ENCODE measurements around the gene COL6A5.
"Not testable (repeated sequence)": the region's sequence is repeated elsewhere in the genome, so short reads cannot be mapped to it uniquely, and the experiment has no call there.

The COL6A5 gene

DNA sequence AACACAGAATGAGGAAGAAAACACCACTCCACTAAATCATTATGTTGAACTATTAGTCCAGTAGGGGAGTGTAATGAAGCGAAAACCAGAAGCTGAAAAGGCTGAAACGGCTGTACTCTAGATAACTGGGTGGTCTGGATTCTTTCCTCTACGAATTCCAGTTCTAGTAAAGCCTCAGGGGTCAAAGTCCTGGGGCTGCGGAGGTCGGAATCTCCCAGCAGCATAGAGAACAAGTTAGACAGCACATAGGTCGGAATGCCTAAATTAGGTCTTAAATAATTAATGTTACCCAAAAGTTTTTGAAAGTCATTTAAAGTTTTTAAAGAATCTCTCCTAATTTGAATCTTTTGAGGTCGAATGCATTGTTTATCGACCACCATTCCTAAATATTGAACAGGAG is 102.7 kb downstream of the COL6A5 start:
- not testable (repeated sequence) for DNase-seq

GRCh38 chr3:130456540-130456939 is 111.1 kb downstream of the COL6A5 start:
- DNase-seq, result no peak

DNA sequence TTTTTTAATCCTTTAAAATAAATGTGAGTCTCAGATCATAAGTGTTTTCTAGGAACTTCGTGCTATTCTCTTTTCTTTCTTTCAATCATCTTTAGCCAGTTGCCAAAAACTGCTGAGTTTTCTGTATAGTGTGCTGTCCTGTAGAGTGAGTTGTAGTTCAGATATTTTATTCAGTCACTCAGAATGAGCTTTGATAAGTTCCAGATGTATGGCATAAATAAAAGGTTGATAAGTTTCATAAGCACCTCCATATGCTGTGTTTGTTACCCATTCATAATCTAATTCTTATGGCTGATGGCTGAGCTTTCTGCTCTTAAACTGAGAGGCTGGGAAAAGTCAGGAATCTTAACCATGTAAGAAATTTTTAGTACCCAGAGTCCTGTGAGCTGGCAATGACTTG is 112.2 kb downstream of the COL6A5 start:
- DNase-seq, result no peak

DNA sequence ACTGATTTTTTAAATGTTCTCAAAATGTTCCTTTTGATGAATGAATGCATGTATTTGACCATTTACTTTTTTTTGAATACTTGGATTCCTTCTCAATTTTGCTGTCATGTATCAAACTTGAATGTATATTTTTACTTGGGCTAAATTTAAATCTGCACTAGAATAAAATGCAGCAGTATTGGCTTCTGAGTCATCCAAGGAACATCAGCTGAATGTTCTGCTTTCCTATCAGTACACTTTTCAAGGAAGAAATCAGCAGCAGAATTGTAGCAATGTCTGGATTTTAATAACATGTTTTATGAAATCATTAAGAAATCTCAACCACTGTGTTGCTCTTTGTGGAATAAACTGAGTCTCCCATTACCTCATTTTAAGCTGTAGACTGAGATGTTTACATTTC is 114.5 kb downstream of the COL6A5 start:
- DNase-seq, result no peak

DNA sequence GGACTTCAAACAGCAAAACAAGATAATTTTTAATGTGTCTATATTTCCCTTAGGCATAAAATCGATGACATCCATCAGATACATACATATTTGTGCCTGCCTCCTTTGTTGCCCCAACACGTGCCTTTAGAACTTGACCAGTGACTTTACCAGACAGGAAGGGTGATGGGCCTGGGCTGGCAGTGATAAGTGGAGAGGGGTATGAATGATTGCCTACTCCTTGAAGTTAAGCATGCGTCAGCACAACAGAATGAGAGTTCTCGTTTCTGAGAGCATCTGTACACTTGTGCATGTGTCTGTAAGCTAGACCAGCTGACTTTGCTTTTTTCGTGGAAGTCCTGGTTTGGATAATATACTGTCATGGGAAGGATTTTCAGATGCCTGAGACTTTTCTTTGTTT is 116.6 kb downstream of the COL6A5 start:
- no peak for DNase-seq

- DNase-seq, result no peak
These were observed 117.7 kb downstream of the COL6A5 start for GRCh38 chr3:130463221-130463620.

- DNase-seq, result no peak
These were observed 120.0 kb downstream of the COL6A5 start for GRCh38 chr3:130465521-130465920.

- DNase-seq, result no peak
These were observed 122.8 kb downstream of the COL6A5 start for GRCh38 chr3:130468311-130468710.

- no peak for DNase-seq
These were observed 124.7 kb downstream of the COL6A5 start for GRCh38 chr3:130470126-130470525.

- peak; percentile 3 for DNase-seq
These were observed 127.9 kb downstream of the COL6A5 start for GRCh38 chr3:130473416-130473815.

DNA sequence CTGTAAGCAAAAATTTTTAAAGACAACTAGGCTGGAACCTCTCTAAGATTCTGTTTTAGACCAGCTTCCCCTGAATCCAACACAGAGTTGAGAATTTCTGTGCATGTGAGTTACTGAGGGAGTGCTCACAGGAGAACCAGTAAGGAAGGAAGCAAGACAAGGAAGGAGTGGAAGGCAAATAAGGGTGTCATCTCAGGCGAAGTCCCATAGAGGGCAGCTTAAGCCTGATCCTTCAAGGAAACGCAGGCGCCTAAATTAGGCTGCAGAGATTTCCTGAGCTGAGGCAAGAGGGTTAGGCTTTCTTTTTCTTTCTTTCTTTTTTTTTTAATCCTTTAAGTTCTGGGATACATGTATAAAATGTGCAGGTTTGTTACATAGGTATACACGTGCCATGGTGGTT is 135.3 kb downstream of the COL6A5 start:
- DNase-seq, result peak; percentile 36

- DNase-seq, result no peak
These were observed 142.8 kb downstream of the COL6A5 start for GRCh38 chr3:130488288-130488687.

- no peak for DNase-seq
These were observed 143.4 kb downstream of the COL6A5 start for GRCh38 chr3:130488769-130489450.

GRCh38 chr3:130490241-130490640 is 144.8 kb downstream of the COL6A5 start:
- peak; percentile 1 for DNase-seq

DNA sequence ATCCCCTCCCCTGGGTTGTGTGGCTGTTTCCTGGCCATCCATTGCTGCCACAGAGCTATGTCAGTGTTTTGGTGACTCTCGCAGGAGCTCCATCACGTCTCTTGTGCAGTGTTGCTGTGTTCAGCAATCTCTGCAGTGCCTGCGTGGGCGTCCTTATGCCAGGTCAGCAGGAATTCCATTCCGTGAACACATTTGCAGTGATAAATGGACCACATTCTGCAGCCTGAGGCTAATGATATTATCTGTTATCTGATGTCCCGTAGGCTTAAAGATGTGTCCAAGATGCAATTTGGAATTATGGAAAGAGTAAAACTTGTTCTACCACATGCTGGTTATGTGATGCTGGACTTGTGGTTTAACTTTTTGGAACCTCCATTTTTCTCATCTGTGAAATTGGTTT is 146.0 kb downstream of the COL6A5 start:
- no peak for DNase-seq

- DNase-seq, result no peak
These were observed 159.2 kb downstream of the COL6A5 start for GRCh38 chr3:130504701-130505100.

DNA sequence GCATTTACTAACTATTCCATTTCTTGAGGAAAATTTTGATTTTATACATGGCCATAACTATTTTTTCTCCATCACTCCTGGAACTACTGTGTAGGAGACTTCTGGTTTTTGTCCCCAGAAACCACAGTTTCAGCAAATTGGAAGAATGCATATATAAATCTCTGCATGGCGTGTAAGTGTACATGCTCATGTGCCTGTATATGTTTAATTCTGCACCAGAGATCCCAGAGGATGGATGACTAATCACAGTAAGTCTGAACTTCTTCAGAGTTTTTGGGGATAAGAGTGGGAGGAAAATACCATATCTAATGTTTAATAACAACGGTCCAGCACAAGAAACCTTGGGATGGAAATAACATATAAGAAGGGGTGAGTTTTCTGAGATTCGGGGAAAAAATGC is 160.6 kb downstream of the COL6A5 start:
- DNase-seq, result no peak

DNA sequence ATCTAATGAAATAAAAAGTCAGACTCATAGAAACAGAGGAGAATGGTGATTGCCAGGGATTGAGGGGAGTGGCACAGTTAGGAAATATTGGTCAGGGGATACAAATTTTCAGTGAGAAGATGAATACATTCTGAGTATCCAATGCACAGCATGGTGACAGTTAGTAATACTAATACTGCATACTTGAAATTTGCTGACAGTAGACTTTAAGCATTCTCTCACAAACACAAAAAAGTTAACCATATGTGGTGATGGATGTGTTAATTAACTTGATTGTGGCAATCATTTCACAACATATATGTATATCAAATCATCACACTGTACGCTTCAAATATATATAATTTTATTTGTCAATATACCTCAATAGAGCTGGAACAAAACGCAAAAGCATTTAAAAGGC is 162.3 kb downstream of the COL6A5 start:
- no peak for DNase-seq

- DNase-seq, result no peak
These were observed 163.5 kb downstream of the COL6A5 start for GRCh38 chr3:130509008-130509407.

DNA sequence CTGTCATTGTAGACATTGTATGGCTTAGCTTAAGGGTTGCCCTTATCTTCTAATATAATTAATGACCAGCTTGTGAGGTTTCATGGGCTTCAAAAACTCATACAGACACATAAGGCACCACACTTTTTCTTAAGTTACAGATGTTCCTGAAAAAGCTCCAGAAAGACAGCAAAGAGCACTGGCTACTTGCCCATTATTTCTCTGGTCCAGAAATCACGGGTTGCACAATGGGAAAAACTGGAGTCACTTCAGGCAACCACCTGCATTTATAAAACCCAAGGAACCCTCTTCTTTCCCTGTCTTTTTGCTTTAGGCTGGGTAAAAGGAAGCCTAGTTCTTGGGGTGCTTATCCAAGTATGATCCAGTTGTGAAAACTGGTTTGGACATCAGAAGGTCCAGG is 169.2 kb downstream of the COL6A5 start:
- no peak for DNase-seq

DNA sequence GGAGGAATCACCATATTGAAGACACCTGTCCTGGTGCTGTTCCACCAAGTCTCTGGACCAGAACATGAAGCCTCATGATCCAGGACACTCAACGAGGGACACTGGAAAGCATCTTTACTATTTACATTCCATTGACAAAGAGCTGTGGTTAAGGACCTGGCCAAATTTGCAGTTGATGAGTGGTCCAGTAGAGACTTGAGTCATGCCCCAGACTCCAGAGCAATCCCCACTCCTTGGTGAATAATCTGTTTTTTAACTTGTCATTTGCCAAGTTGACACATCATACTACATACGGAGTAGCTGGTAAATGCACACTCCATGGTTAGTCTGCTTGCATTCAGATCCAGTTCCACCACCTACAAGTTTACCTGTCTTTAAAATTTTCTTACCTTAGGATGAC is 170.3 kb downstream of the COL6A5 start:
- no peak for DNase-seq

DNA sequence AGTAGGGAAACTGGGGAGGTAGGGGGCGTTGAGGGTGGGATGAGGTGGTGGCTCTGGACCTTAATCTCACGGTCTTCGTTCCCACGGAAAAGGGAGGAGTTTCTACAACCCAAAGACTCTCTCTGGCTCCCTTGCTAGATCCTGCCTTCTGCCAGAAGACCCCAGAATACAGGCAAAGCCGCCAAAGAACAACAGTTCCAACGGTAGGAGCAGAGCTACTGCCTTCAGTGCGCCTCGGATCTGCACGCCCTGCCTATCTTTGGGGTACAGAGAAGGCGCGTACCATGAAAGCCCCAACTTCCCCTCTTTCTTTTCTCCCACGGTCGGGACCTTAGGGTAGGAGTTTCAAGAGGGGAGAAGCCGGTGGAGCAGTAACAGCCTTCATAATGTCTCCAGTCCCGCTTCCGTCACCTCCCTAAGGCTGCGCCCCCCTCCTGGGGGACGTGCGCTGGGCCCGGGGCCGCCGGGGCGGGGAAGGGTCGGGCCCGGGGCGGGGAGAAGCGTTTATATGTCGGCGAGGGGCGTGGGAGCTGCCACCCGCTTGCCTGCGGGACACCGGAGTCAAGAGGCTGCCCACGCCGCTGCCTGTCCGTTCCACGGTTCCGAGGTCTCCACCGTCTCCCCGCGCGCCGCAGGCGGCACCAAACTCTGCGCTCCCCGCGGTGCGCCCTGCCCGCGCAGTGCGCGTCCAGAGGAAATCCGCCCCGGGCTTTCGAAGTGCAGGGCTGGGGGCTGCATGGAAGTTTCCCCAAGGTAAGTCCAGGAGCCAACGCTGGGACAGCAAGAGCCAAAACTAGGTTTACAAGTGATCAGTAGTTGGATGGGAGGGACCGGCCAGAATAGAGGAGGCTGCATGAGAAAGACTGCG is 171.4 kb downstream of the COL6A5 start, which contains the start of gene COL6A6:
Gene COL6A6 (plus strand): TSS at position 533 of the 868 bp plus-strand sequence. CDS start 43,188 bp downstream, outside the sequence.
- no peak for DNase-seq

DNA sequence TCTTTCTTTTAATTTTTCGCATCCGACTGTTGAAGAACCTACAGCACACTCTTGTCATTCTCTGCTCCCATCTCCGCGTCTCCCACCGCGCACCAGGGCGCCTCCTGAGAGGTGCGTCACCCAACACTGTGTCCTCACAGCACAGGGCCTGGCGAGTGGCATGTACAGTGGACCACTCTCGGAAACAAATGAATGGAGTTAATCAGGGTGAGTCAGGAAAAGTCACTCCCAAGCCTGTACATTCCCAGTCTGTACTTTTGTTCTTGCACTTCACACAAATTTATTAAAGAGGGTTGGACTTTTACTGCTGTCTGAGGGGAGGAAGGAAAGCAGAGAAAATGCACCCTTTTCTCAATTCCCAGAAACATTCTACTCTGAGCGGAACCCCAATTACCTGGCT is 172.1 kb downstream of the COL6A5 start:
- no peak for DNase-seq

- DNase-seq, result no peak
These were observed 174.3 kb downstream of the COL6A5 start for GRCh38 chr3:130519754-130520153.
